Thymus (tissue), 11 donors: ENCODE measurements around the gene CMIP. TPM values are rescaled to one million over a fixed set of nuclear protein-coding genes. Genes with fewer than 3 reads are reported as not detected.
A peak's percentile ranks its signal among the peaks of the same experiment; 100 is the strongest.

Experiments
- DNase-seq, 9 donors: peaks; one replicate each; pipeline ENCODE4 v3.0.0-alpha.2; 2013; ENCODE audit warnings: low spot score in 9 of 9, low read depth in 6 of 9, missing footprints in 1 of 9
- H3K27ac ChIP-seq, 2 donors: one replicate each; pipeline ENCODE4 v1.5.1; 2013; ENCODE audit warnings: control low read depth in 1 of 2, low read depth in 1 of 2, low read length in 1 of 2, mild to moderate bottlenecking in 1 of 2, moderate library complexity in 1 of 2
- H3K27me3 ChIP-seq, 2 donors: one replicate each; pipeline ENCODE4 v1.5.1; 2013; ENCODE audit warnings: low read length in 1 of 2; ENCODE audit not compliant: control insufficient read depth in 2 of 2, insufficient read depth in 1 of 2
- H3K36me3 ChIP-seq, 2 donors: one replicate each; pipeline ENCODE4 v1.5.1; 2013; ENCODE audit warnings: low read length in 1 of 2, mild to moderate bottlenecking in 1 of 2, moderate library complexity in 1 of 2; ENCODE audit not compliant: control insufficient read depth in 2 of 2, insufficient read depth in 2 of 2
- H3K4me1 ChIP-seq, 2 donors: one replicate each; pipeline ENCODE4 v1.5.1; 2013; ENCODE audit warnings: low read length in 2 of 2; ENCODE audit not compliant: control insufficient read depth in 2 of 2, insufficient read depth in 2 of 2
- H3K4me3 ChIP-seq, 2 donors: one replicate each; pipeline ENCODE4 v1.5.1; 2013; ENCODE audit warnings: low read length in 2 of 2, control low read depth in 1 of 2, mild to moderate bottlenecking in 1 of 2
- H3K9me3 ChIP-seq, 2 donors: one replicate each; pipeline ENCODE4 v1.5.1; 2013; ENCODE audit warnings: low read length in 1 of 2, mild to moderate bottlenecking in 1 of 2; ENCODE audit not compliant: control insufficient read depth in 2 of 2, insufficient read depth in 1 of 2
- WGBS: extraction: QIAGEN DNeasy Blood & Tissue Kit; methylation state at CpG from one replicate; pipeline ENCODE4 v1.1.7; 2013; 5-methylcytosine and 5-hydroxymethylcytosine counted together
- polyA plus RNA-seq: library from polyadenylated mRNA; stranded (reverse); fragments of 200-250 nt; gene quantifications from one replicate; pipeline ENCODE4 v1.2.3, GENCODE V29; 2013
- total RNA-seq: library from RNA; stranded (reverse); fragments of 120-200 nt; gene quantifications from one replicate; pipeline ENCODE4 v1.2.4, GENCODE V29; 2013
- donor health status: healthy.

CMIP gene
- total and polyA plus RNA-seq, 2 donors: 5.2 to 19.4 TPM

- Histone ChIP-seq H3K4me3 (no peak overlapping the region), H3K36me3 (no peaks in the 10 kb centered on the region), H3K4me1 (peaks cover 0 to 36% of the 10 kb centered on the region in 2 donors), H3K27me3 (no peaks in the 10 kb centered on the region), H3K27ac (no peak overlapping the region), H3K9me3 (no peaks in the 10 kb centered on the region)
- WGBS: 81% methylated on average over 4 of the region's 4 CpGs
- no peak for DNase-seq
Measured at GRCh38 chr16:81744385-81744784, 299.8 kb downstream of the CMIP start.

- 96% methylated on average over 4 of the region's 4 CpGs for WGBS
- H3K4me1 ChIP-seq: peaks cover 0 to 31% of the 10 kb centered on the region in 2 donors
- H3K4me3 ChIP-seq: no peak overlapping the region
- no peak for DNase-seq
- H3K27me3 ChIP-seq: no peaks in the 10 kb centered on the region
- no peak overlapping the region for H3K27ac ChIP-seq
- H3K9me3 ChIP-seq: no peaks in the 10 kb centered on the region
- no peaks in the 10 kb centered on the region for H3K36me3 ChIP-seq
Measured at GRCh38 chr16:81744911-81745310, 300.3 kb downstream of the CMIP start.

- Histone ChIP-seq H3K27me3 (no peaks in the 10 kb centered on the region), H3K27ac (peak overlapping the region in 1 of 2 donors; percentile 71), H3K4me3 (peak overlapping the region; percentile 35 to 39), H3K9me3 (no peaks in the 10 kb centered on the region), H3K36me3 (no peaks in the 10 kb centered on the region), H3K4me1 (peaks cover 0 to 22% of the 10 kb centered on the region in 2 donors)
- DNase-seq: peak; percentile 66 to 93 (median 83)
- 18% methylated on average over 33 of the region's 33 CpGs for WGBS
Measured at GRCh38 chr16:81745704-81746558, 301.3 kb downstream of the CMIP start.

GRCh38 chr16:81746566-81746965, 302.0 kb downstream of the CMIP start:
- no peak for DNase-seq
- H3K27ac ChIP-seq: no peak overlapping the region
- 60% methylated on average over 5 of the region's 5 CpGs for WGBS

GRCh38 chr16:81748476-81749198, 304.0 kb downstream of the CMIP start:
- no peaks in the 10 kb centered on the region for H3K36me3 ChIP-seq
- H3K27me3 ChIP-seq: no peaks in the 10 kb centered on the region
- H3K9me3 ChIP-seq: no peaks in the 10 kb centered on the region
- H3K4me1 ChIP-seq: peaks cover 0 to 27% of the 10 kb centered on the region in 2 donors
- H3K4me3 ChIP-seq: no peak overlapping the region
- peak in 1 of 9 donors; percentile 37 for DNase-seq
- WGBS: 17% methylated on average over 7 of the region's 7 CpGs
- no peak overlapping the region for H3K27ac ChIP-seq

More at GRCh38 chr16:81746566-81746965, 302.0 kb downstream of the CMIP start:
- H3K9me3 ChIP-seq: no peaks in the 10 kb centered on the region
- no peaks in the 10 kb centered on the region for H3K36me3 ChIP-seq
- H3K27me3 ChIP-seq: no peaks in the 10 kb centered on the region
- peak overlapping the region in 1 of 2 donors; percentile 35 for H3K4me3 ChIP-seq
- H3K4me1 ChIP-seq: peaks cover 0 to 21% of the 10 kb centered on the region in 2 donors

- Histone ChIP-seq H3K9me3 (no peaks in the 10 kb centered on the region), H3K4me1 (peaks cover 0 to 27% of the 10 kb centered on the region in 2 donors), H3K27me3 (no peaks in the 10 kb centered on the region), H3K27ac (peak overlapping the region in 1 of 2 donors; percentile 30), H3K4me3 (no peak overlapping the region), H3K36me3 (no peaks in the 10 kb centered on the region)
- WGBS: 41% methylated on average over 13 of the region's 13 CpGs
- DNase-seq: peak in 1 of 9 donors; percentile 23
Measured at GRCh38 chr16:81752225-81752875, 307.7 kb downstream of the CMIP start.

- H3K27ac ChIP-seq: no peak overlapping the region
- H3K27me3 ChIP-seq: no peaks in the 10 kb centered on the region
- no peak for DNase-seq
- H3K4me3 ChIP-seq: no peak overlapping the region
- no peaks in the 10 kb centered on the region for H3K9me3 ChIP-seq
- peaks cover 0 to 27% of the 10 kb centered on the region in 2 donors for H3K4me1 ChIP-seq
- no peaks in the 10 kb centered on the region for H3K36me3 ChIP-seq
- WGBS: 95% methylated on average over 7 of the region's 7 CpGs
Measured at GRCh38 chr16:81752876-81753227, 308.2 kb downstream of the CMIP start.

GRCh38 chr16:81754858-81755257, 310.2 kb downstream of the CMIP start:
- no peak for DNase-seq
- Histone ChIP-seq H3K27me3 (no peaks in the 10 kb centered on the region), H3K36me3 (no peaks in the 10 kb centered on the region), H3K27ac (no peak overlapping the region), H3K9me3 (no peaks in the 10 kb centered on the region), H3K4me3 (no peak overlapping the region), H3K4me1 (peaks cover 0 to 17% of the 10 kb centered on the region in 2 donors)
- WGBS: 95% methylated on average over 1 of the region's 1 CpG
